H1 (cell line): ENCODE measurements around the gene ZPBP.

Experiments
- EZH2 ChIP-seq: fragments of 200-600 bp; sonication (generic); IDR thresholded peaks from 2 replicates; pipeline ENCODE4 v1.7.1; 2012; ENCODE audit warnings: low read depth, mild to moderate bottlenecking, moderate library complexity, low read length, inconsistent platforms; ENCODE audit not compliant: severe bottlenecking
- GABPA ChIP-seq: IDR thresholded peaks from 2 replicates; pipeline ENCODE4 v1.6.1; 2011; ENCODE audit warnings: mild to moderate bottlenecking, low read length, moderate library complexity, borderline replicate concordance; ENCODE audit not compliant: insufficient read depth
- PHF8 ChIP-seq: fragments of 200-600 bp; sonication (generic); conservative IDR thresholded peaks from 2 replicates; pipeline ENCODE4 v1.7.1; 2012; ENCODE audit warnings: low read depth, mild to moderate bottlenecking, inconsistent platforms, low read length, moderate library complexity
- POLR2A ChIP-seq, 2 experiments: IDR thresholded peaks; 1 replicate in 1 of 2; 2 replicates in 1 of 2; pipeline ENCODE4 v1.6.1; 2011; ENCODE audit warnings: low read depth in 2 of 2, low read length in 2 of 2, mild to moderate bottlenecking in 2 of 2; ENCODE audit errors: control extremely low read depth in 1 of 2
- RAD21 ChIP-seq, 2 experiments: IDR thresholded peaks in 1 of 2; conservative IDR thresholded peaks in 1 of 2; 2 replicates each; pipeline ENCODE4 v1.6.1; 2011; ENCODE audit warnings: low read depth in 2 of 2, low read length in 2 of 2, improper control_type of control experiment in 1 of 2, inconsistent platforms in 1 of 2, mild to moderate bottlenecking in 1 of 2, moderate library complexity in 1 of 2
- TAF1 ChIP-seq: IDR thresholded peaks from 2 replicates; pipeline ENCODE4 v1.6.1; 2011; ENCODE audit warnings: mild to moderate bottlenecking, low read depth, low read length
- YY1 ChIP-seq: IDR thresholded peaks from 2 replicates; pipeline ENCODE4 v1.6.1; 2011; ENCODE audit warnings: low read depth, mild to moderate bottlenecking, low read length
- ZNF274 ChIP-seq: IDR thresholded peaks from 2 replicates; pipeline ENCODE4 v1.7.0; 2012; ENCODE audit warnings: low read length, borderline replicate concordance; ENCODE audit errors: extremely low read depth
- TF ChIP-seq, protein P1 (sequence below), 3 experiments: IDR thresholded peaks; 1 replicate in 2 of 3; 2 replicates in 1 of 3; pipeline versions ENCODE4 v1.5.1 to v1.6.1; 2011; ENCODE audit warnings: low read length in 3 of 3, mild to moderate bottlenecking in 3 of 3, inconsistent platforms in 2 of 3, low read depth in 1 of 3, moderate library complexity in 1 of 3; ENCODE audit not compliant: insufficient read depth in 1 of 3; ENCODE audit errors: control extremely low read depth in 1 of 3
- TF ChIP-seq, protein P2 (sequence below): IDR thresholded peaks from 2 replicates; pipeline ENCODE4 v1.6.1; 2012; ENCODE audit warnings: low read length, inconsistent platforms

DNA sequence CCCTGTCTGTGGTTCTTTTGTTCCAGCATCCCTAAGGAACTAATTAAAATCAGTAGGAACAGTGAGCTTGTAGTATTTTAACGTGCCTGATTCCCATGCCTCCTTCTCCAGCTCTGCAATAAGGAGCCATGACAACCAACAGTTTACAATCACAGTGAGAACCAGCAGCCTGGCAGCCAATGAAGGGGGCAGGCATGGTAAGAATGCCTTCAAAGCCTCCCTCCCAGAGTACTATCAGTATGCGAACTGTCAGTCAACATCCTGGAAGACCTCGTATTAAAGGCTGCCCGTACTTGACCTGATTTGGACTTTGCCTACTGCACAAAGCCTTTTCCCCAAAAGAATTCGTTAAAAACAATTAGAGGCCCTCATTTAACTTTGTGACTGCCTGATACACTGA lies 7.7 kb downstream of the ZPBP start:
- TF ChIP-seq, protein P1, sequence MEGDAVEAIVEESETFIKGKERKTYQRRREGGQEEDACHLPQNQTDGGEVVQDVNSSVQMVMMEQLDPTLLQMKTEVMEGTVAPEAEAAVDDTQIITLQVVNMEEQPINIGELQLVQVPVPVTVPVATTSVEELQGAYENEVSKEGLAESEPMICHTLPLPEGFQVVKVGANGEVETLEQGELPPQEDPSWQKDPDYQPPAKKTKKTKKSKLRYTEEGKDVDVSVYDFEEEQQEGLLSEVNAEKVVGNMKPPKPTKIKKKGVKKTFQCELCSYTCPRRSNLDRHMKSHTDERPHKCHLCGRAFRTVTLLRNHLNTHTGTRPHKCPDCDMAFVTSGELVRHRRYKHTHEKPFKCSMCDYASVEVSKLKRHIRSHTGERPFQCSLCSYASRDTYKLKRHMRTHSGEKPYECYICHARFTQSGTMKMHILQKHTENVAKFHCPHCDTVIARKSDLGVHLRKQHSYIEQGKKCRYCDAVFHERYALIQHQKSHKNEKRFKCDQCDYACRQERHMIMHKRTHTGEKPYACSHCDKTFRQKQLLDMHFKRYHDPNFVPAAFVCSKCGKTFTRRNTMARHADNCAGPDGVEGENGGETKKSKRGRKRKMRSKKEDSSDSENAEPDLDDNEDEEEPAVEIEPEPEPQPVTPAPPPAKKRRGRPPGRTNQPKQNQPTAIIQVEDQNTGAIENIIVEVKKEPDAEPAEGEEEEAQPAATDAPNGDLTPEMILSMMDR (IDR thresholded peaks at IDR 0.05; ENCODE audit: control extremely low read depth in 1 of 3, insufficient read depth in 1 of 3, low read depth in 1 of 3, low read length in 3 of 3) = no peak
- TF ChIP-seq YY1 = no peak
- TF ChIP-seq PHF8 = no peak
- no peak for TF ChIP-seq GABPA
- TF ChIP-seq ZNF274 = no peak
- TF ChIP-seq, protein P2, sequence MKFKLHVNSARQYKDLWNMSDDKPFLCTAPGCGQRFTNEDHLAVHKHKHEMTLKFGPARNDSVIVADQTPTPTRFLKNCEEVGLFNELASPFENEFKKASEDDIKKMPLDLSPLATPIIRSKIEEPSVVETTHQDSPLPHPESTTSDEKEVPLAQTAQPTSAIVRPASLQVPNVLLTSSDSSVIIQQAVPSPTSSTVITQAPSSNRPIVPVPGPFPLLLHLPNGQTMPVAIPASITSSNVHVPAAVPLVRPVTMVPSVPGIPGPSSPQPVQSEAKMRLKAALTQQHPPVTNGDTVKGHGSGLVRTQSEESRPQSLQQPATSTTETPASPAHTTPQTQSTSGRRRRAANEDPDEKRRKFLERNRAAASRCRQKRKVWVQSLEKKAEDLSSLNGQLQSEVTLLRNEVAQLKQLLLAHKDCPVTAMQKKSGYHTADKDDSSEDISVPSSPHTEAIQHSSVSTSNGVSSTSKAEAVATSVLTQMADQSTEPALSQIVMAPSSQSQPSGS = no peak
- TF ChIP-seq EZH2 = no peak
- TF ChIP-seq POLR2A (IDR thresholded peaks at IDR 0.05; ENCODE audit: control extremely low read depth in 1 of 2, low read depth in 2 of 2, low read length in 2 of 2) = no peak
- no peak for TF ChIP-seq RAD21 (IDR thresholded peaks at IDR 0.05 in 1 of 2, conservative IDR thresholded peaks at IDR 0.05 in 1 of 2; ENCODE audit: low read depth in 2 of 2, low read length in 2 of 2)
- no peak for TF ChIP-seq TAF1
